NCI-H748 treated with DMSO at 0.1 percent for 48 hours (cell line): ENCODE data around the gene RAB23.
A peak's percentile ranks its signal among the peaks of the same experiment; 100 is the strongest.

ENCODE experiments used
- DNase-seq: peaks from one replicate; lab custom pipeline; 2025; lab: John Stamatoyannopoulos, UW

RAB23 gene

GRCh38 chr6:57180596-57180995 is 41.5 kb downstream of the RAB23 start:
- no peak for DNase-seq

GRCh38 chr6:57177545-57178265 is 44.4 kb downstream of the RAB23 start:
- DNase-seq, result no peak

GRCh38 chr6:57174511-57174907 is 47.6 kb downstream of the RAB23 start:
- no peak for DNase-seq

GRCh38 chr6:57173886-57174510 is 48.1 kb downstream of the RAB23 start:
- no peak for DNase-seq

DNA sequence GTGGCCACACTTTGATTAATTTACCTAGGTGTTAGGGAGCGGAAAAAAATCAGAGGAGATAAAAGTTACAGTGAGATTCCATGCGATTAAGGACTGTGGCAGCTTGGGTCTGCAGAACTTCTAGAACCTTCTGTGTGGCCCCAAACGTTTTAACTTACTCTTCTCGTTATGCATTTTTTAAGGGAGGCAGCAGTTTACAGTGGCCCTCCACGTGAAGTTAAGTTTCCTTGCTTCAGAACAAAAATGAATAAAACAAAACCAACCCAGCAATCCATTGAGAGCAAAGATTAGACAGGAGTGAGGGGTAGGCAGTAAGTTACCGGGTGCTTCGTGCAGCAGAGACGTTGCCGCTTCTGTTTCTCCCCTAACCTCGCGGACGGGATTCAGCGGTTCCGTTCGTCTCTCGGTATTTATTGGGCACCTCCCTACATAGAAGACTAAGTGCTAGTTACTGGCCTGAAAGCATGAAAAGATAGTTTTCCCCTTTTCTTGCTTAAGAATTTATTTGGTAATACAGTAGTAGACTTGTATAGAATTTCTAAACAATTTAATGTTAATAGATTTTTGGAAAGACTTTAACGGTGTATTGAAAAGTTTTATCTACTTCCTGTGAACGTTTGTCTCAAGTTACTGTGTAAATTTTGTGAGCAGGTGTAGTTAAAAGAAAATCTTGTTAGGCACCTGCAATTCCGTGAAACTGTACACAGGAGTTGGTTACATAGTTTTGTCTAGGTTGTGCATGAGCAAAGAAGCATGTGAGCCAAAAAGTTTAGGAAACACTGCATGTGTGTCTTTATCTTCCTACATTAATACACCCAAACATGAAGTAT is 48.8 kb downstream of the RAB23 start:
- peak; percentile 48 for DNase-seq

DNA sequence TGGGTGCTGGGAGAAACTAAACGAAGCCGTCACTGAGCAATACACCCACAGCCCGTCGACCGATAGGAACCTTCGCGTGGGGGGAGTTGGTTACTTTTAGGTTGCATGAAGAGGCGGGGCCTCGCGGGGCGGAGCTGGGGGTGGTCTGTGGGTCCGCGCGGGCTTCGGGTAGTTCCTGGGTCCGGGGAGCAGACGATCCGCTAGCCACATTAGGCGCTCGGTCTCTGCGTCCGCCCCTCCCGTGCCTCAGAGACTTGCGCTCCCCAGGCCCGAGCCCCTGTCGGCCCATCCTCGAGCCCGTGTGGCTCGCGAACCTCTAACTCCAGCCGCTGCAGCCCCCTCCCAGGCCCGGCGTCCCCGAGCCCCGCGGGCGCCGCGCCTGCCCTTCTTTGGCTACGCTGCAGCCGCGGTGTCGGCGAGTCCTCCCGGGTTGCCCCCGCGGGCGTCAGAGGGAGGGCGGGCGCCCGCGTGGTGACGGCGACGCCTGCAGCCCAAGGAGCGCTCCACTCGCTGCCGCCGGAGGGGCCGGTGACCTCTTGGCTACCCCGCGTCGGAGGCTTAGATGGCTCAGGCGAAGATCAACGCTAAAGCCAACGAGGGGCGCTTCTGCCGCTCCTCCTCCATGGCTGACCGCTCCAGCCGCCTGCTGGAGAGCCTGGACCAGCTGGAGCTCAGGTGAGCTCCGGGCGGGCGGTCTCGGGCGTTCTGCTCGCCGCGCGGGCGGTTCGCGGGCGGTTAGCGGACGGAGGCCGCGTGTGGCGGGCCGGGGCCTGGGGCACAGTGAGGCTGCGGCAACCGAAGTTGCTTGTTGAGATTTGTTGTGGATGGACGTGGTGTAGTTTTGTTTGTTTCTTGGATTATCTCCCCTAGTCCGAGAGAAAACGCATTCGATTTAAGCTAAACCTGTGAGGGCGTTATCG is 49.7 kb downstream of the RAB23 start, which contains the start of gene BAG2:
TSS of gene BAG2 (plus strand) at position 191 of the 920 bp plus-strand sequence. CDS start at position 563, 372 bp downstream.
- peak; percentile 65 for DNase-seq

GRCh38 chr6:57165080-57165479 is 57.0 kb downstream of the RAB23 start:
- no peak for DNase-seq

DNA sequence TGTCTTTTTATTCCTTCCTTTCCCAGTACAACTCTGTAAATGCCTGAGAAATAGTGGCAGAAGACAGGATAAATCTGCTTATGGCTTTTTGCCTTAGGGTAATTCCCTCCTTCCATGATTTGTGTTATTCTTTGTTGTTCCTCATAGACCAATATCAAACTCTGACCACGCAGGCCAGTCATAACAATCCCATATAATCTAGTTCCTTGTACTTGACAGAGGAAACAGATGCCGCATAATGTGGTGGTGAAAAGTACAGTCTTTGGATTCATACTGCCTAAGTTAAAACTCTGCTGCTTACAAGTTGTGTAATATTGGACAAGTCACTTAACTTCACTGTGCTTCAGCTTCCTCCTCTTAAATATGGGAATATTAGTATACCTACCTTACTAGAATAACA is 58.2 kb downstream of the RAB23 start:
- DNase-seq, result no peak

DNA sequence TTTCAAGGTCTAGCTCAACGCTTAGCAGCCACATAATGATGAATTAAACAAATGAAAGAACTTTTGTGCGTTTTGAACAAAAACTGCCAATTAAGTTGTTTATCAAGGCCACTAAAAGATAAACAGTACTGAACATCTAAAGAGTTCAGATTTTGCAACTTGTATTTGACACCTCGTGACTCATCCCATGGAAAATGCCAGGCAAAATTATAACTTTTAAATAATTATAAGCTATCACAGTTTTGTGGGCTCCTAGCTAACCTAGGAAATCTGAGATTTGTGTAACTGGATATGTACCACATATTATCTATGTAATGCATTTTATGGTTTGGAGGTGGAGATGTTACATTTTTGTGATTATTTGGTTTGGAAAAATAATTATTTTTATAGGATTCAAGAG is 59.6 kb downstream of the RAB23 start:
- no peak for DNase-seq

GRCh38 chr6:57162028-57162427 is 60.1 kb downstream of the RAB23 start:
- DNase-seq, result no peak

DNA sequence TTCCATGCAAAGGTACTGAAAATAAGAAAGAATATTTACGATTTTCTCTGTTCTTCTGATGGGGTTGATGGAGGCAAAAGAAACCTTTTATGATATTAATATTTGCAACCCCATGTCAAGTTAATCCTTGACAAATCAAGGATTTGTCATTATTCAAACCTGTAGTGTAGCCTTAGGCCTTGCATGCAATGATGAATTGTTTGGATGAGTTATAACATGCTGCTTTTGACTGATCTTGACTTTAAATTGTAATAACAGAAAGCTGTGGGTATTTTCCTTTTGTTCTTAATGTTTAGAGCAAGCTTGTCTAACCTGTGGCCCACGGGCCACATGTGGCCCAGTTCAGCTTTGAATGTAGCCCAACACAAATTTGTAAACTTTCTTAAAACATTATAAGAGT is 63.0 kb downstream of the RAB23 start:
- DNase-seq, result no peak

GRCh38 chr6:57158658-57159057 is 63.4 kb downstream of the RAB23 start:
- DNase-seq, result no peak

- no peak for DNase-seq
Observed at GRCh38 chr6:57147955-57148858, 73.9 kb downstream of the RAB23 start.

- no peak for DNase-seq
Observed at GRCh38 chr6:57147401-57147800, 74.7 kb downstream of the RAB23 start.

- DNase-seq, result no peak
Observed at GRCh38 chr6:57143690-57144089, 78.4 kb downstream of the RAB23 start.

- DNase-seq, result no peak
Observed at GRCh38 chr6:57142178-57142525, 80.0 kb downstream of the RAB23 start.

GRCh38 chr6:57141451-57142177 is 80.5 kb downstream of the RAB23 start:
- DNase-seq, result no peak

- no peak for DNase-seq
Observed at GRCh38 chr6:57138026-57138425, 84.1 kb downstream of the RAB23 start.

DNA sequence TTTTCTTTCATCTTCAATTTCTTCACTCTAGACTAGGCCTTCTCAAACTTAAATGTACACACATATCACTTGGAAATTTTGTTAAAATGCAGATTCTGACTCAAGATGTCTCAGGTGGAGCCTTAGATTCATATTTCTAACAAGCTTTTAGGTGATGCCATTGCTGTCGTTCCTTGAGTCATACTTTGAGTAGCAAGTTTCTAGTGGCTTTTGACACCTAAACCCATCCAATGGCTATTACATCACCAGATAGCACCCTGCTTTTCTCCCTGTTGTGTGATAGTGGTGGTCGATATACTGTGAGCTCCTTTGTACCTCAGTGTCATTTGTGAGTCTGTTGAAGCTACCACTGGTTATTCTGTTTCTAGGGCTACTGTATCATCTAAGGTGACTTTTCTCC is 84.8 kb downstream of the RAB23 start:
- DNase-seq, result no peak
